ENCODE data around the gene COA8. TPM values are rescaled to one million over a fixed set of nuclear protein-coding genes. Genes with fewer than 3 reads are reported as not detected.
A peak's percentile ranks its signal among the peaks of the same experiment; 100 is the strongest.
"Not testable (repeated sequence)": the region's sequence is repeated elsewhere in the genome, so short reads cannot be mapped to it uniquely, and the experiment has no call there.

COA8 gene
- total RNA-seq, 4 donors from 2014 or later, result 25.9 to 50.4 (median 33.6) TPM

DNA sequence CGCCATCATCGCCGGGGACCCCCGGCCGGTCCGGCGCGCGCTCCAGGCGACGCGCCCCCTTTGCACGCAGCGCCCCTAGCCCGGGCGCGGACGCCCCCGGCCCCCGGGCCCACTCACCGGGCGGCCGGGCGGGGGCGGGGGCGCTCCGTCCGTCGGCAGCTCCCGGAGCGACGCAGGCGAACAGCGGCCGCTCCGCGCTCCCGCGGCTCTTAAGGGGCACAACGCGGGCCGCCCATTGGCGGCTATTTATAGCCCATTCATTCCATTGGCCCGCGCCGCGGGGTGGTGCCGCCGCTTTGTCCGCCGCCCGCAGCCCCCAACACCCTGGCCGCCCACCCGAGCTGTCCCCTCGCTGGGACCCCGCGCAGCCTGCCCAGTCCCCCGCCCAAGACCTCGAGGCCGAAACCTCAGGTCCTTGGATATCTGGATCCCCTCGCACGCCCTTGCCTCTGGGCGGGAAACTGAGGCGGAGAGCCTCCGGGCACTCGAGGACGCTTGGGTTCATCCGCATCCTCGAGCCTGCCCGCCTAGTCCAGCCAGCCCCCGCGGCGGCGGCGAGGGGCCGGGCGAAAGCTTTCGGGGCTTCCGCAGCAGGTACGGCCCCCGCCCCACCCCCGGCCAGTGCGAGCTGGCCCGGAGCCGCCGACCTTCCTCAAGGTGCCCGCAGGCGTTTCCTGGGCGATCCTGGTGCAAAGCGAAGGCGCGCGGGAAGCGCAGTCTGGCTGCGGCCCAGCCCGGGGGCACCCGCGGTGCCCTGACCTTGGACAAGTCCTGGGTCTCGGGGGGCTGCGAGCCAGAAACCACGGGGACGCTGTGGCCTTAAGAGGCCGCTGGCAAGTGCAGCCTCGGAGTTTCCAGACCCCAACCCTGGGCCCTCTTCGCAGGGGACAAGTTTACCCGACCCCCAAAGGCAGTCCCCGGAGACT lies 39.8 kb upstream of the COA8 start, which contains the start of gene CKB:
TSS of gene CKB (minus strand) at position 182 of the 926 bp plus-strand sequence. CDS start 337 bp downstream, outside the sequence.
- Histone ChIP-seq H3K4me3 (replicated peaks in 1 of 3) (peak within 1 kb of the TSS; percentile 16 to 74 (median 66)), H3K27ac (peak within 1 kb of the TSS; percentile 70 to 98 (median 94)), H3K36me3 (no peaks in the 10 kb centered on the region), H3K4me1 (peaks cover 39 to 47% of the 10 kb centered on the region in 2 donors), H3K9me3 (no peaks in the 10 kb centered on the region), H3K27me3 (no peaks in the 10 kb centered on the region)
- TF ChIP-seq, protein P1, sequence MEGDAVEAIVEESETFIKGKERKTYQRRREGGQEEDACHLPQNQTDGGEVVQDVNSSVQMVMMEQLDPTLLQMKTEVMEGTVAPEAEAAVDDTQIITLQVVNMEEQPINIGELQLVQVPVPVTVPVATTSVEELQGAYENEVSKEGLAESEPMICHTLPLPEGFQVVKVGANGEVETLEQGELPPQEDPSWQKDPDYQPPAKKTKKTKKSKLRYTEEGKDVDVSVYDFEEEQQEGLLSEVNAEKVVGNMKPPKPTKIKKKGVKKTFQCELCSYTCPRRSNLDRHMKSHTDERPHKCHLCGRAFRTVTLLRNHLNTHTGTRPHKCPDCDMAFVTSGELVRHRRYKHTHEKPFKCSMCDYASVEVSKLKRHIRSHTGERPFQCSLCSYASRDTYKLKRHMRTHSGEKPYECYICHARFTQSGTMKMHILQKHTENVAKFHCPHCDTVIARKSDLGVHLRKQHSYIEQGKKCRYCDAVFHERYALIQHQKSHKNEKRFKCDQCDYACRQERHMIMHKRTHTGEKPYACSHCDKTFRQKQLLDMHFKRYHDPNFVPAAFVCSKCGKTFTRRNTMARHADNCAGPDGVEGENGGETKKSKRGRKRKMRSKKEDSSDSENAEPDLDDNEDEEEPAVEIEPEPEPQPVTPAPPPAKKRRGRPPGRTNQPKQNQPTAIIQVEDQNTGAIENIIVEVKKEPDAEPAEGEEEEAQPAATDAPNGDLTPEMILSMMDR (IDR thresholded peaks at IDR 0.05), result no peak
- TF ChIP-seq POLR2A (IDR thresholded peaks at IDR 0.05), result peak; percentile 63 to 86
- intact Hi-C loops (cut with DNase I), result no loop called here
- DNase-seq, result peak; percentile 76 to 77
- 12 to 27% methylated on average over 4 to 20 of the region's 107 CpGs for WGBS, 2 donors

DNA sequence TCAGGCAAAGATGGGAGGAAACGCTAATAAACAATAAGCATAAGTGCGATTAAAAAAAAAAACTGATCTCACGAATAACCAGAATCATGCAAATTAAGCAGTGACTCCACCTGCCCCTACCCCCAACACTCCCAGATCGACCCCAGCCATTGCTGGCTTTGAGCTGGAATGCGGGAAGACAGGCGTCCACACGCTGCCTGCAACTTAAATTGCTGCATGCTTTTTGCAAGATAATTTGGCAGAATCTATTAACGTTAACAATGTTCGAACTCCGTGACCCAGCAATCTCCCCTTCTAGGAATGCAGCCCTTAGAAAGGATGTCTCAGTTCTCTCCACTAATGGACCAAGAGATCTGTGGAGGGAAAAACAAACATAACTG lies 39.2 kb upstream of the COA8 start:
- H3K27me3 ChIP-seq, result no peaks in the 10 kb centered on the region
- intact Hi-C loops (cut with DNase I), result no loop called here

DNA sequence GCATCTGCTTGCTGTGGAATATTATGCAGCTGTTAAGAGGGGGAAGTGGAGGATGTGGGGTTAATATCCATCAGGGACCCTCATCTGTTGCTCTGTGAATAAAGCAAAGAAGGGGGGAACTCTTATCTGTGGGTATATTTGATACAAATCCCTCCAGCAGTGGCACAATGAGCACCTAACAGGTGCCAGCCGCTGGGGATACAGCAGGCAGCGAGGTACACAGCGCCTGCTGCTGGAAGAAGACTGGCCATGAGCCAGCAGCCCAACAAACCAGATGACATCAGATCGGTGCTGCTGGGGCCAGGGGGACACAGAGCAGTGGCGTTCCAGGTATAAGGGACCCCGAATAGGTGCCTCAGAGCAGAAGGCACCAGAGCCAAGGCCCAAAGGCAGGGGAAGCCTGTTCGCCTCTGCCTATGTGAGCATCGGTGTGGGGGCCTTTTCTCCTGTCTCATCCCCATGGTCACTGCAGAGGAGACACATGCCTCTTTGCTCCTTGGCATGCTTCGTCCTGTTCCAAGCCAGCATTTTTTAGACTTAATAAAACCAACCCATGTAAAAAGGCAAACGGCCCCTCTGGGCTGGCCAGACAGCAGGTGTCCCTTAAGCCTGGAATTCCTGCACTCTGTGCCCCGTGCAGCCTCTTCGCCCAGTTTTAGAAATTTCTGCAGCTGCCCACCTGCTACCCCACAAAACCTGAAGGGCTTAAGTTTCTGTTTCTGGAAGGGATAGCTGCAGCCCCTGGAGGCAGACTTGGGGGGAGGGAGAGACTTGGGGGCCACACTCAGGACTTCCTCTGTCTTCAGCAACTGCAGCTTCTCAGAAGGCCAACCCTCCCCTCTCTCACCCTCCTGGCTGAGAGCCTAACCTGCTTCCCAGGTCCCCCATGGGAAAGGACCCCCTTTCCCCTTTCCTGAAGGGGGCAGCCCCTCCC lies 38.5 kb upstream of the COA8 start:
- H3K27me3 ChIP-seq, result no peaks in the 10 kb centered on the region
- no peak overlapping the region for H3K27ac ChIP-seq
- 80 to 82% methylated on average over 12 of the region's 12 CpGs for WGBS, 2 donors

More for the DNA sequence above, 39.2 kb upstream of the COA8 start:
- H3K36me3 ChIP-seq, result no peaks in the 10 kb centered on the region
- TF ChIP-seq POLR2A (IDR thresholded peaks at IDR 0.05), result no peak
- TF ChIP-seq, protein P1 (IDR thresholded peaks at IDR 0.05), result no peak
- no peak overlapping the region for H3K27ac ChIP-seq
- 62 to 71% methylated on average over 10 of the region's 10 CpGs for WGBS, 2 donors
- no peak overlapping the region for H3K4me3 ChIP-seq (replicated peaks in 1 of 3)
- H3K9me3 ChIP-seq, result no peaks in the 10 kb centered on the region
- H3K4me1 ChIP-seq, result peaks cover 39 to 47% of the 10 kb centered on the region in 2 donors
- DNase-seq, result no peak

GRCh38 chr14:103525430-103526246 lies 37.1 kb upstream of the COA8 start:
- peaks cover 33 to 40% of the 10 kb centered on the region in 2 donors for H3K4me1 ChIP-seq
- H3K9me3 ChIP-seq; intact Hi-C loops (cut with DNase I); H3K27me3 ChIP-seq; H3K4me3 ChIP-seq (replicated peaks in 1 of 3); H3K27ac ChIP-seq; DNase-seq; H3K36me3 ChIP-seq: not testable (repeated sequence)
- WGBS, 2 donors, result 80 to 82% methylated on average over 17 of the region's 17 CpGs

More for the DNA sequence above, 38.5 kb upstream of the COA8 start:
- H3K9me3 ChIP-seq, result no peaks in the 10 kb centered on the region
- no peak overlapping the region for H3K4me3 ChIP-seq (replicated peaks in 1 of 3)
- intact Hi-C loops (cut with DNase I), result no loop called here
- DNase-seq, result no peak
- H3K4me1 ChIP-seq, result peaks cover 35 to 41% of the 10 kb centered on the region in 2 donors
- TF ChIP-seq POLR2A (IDR thresholded peaks at IDR 0.05), result no peak
- TF ChIP-seq, protein P1 (IDR thresholded peaks at IDR 0.05), result no peak
- no peaks in the 10 kb centered on the region for H3K36me3 ChIP-seq
